Panc1 (cell line): Measurements from ENCODE around the gene MRPL39. TPM values are rescaled to one million over a fixed set of nuclear protein-coding genes. Genes with fewer than 3 reads are reported as not detected.

ENCODE experiments used
- ATAC-seq: fragments of 200-7000 bp; cut with Tn5 transposase; 2 replicates; pipeline ENCODE4 v1.9.1; 2020; ENCODE audit warnings: mild to moderate bottlenecking, moderate library complexity
- BruUV-seq: library from RNA; stranded (reverse); fragments of 400-500 nt; replicated peaks from 2 replicates; lab custom pipeline; 2021; lab: Mats Ljungman, UMichigan
- CTCF ChIA-PET: fragments of 300-600 bp; sonication (Branson Sonifier 250); formaldehyde crosslinking; loops from one replicate; lab custom pipeline; 2022; ENCODE audit warnings: antibody characterized with exemption; lab: Charles Lee
- POLR2A ChIA-PET: fragments of 300-600 bp; sonication (Branson Sonifier 250); formaldehyde crosslinking; loops from one replicate; lab custom pipeline; 2022; ENCODE audit warnings: antibody characterized with exemption; lab: Charles Lee
- DNase-seq: peaks from one replicate; pipeline ENCODE4 v3.0.0-alpha.2; 2010; ENCODE audit warnings: low read depth, low spot score
- H3K27ac ChIP-seq: 2 replicates; pipeline ENCODE4 v1.5.1; 2011; ENCODE audit warnings: mild to moderate bottlenecking, low read length, inconsistent platforms
- H3K27me3 ChIP-seq: fragments of 200-500 bp; sonication (Bioruptor generic); 2 replicates; pipeline ENCODE4 v1.6.0; 2014; ENCODE audit warnings: low read length, inconsistent platforms; ENCODE audit not compliant: control insufficient read depth, insufficient read depth
- H3K36me3 ChIP-seq: fragments of 200-500 bp; sonication (Bioruptor generic); 2 replicates; pipeline ENCODE4 v1.5.1; 2014; ENCODE audit warnings: inconsistent platforms, mild to moderate bottlenecking, low read length, moderate library complexity; ENCODE audit not compliant: control insufficient read depth, insufficient read depth
- H3K4me1 ChIP-seq: 2 replicates; pipeline ENCODE4 v1.5.1; 2011; ENCODE audit warnings: inconsistent platforms, mild to moderate bottlenecking, low read length, moderate library complexity; ENCODE audit not compliant: control insufficient read depth, insufficient read depth
- H3K4me3 ChIP-seq, 2 experiments: 2 replicates each; pipeline ENCODE4 v1.5.1; 2011 to 2012; ENCODE audit warnings: low read depth in 2 of 2, low read length in 2 of 2, mild to moderate bottlenecking in 2 of 2, inconsistent platforms in 1 of 2, moderate library complexity in 1 of 2
- H3K9me3 ChIP-seq: fragments of 200-500 bp; sonication (Bioruptor generic); 2 replicates; pipeline ENCODE4 v1.5.1; 2014; ENCODE audit warnings: low read depth, mild to moderate bottlenecking, inconsistent platforms, low read length, moderate library complexity; ENCODE audit not compliant: control insufficient read depth, insufficient read depth
- POLR2AphosphoS5 ChIP-seq: IDR thresholded peaks from 2 replicates; pipeline ENCODE4 v1.6.1; 2012; ENCODE audit warnings: mild to moderate bottlenecking, low read depth, low read length, moderate library complexity
- SIN3A ChIP-seq: IDR thresholded peaks from 2 replicates; pipeline ENCODE4 v1.6.1; 2012; ENCODE audit warnings: low read depth, mild to moderate bottlenecking, low read length, moderate library complexity, borderline replicate concordance; ENCODE audit not compliant: insufficient read depth
- TCF7L2 ChIP-seq: IDR thresholded peaks from 2 replicates; pipeline ENCODE4 v1.6.1; 2011; ENCODE audit warnings: mild to moderate bottlenecking, low read depth, low read length, inconsistent platforms
- in situ Hi-C: cut with HindIII; loops from 2 replicates; pipeline ENCODE4 v1.10.0; 2016; ENCODE audit warnings: low sequenced_read_pairs, low pct_unique_long_range_greater_than_20kb
- intact Hi-C: fragments of 100-400 bp; cut with micrococcal nuclease; formaldehyde crosslinking; loops from one replicate; pipeline ENCODE4 v1.10.0; 2022; ENCODE audit not compliant: unreplicated experiment
- total RNA-seq: library from RNA; stranded (reverse); gene quantifications from one replicate; pipeline ENCODE4 v1.2.1, GENCODE V29; 2021; ENCODE audit not compliant: unreplicated experiment
- TF ChIP-seq, protein P1 (sequence below): fragments of 450-650 bp; IDR thresholded peaks from 2 replicates; pipeline ENCODE4 v1.5.1; 2017; ENCODE audit warnings: mild to moderate bottlenecking
- TF ChIP-seq, protein P2 (sequence below), 2 experiments: IDR thresholded peaks; 2 replicates each; pipeline ENCODE4 v1.6.1; 2011 to 2012; ENCODE audit warnings: low read depth in 2 of 2, control low read depth in 1 of 2, low read length in 1 of 2, mild to moderate bottlenecking in 1 of 2, moderate library complexity in 1 of 2; ENCODE audit not compliant: insufficient read depth in 1 of 2

The MRPL39 gene
- total RNA-seq, 1 experiment from 2014 or later = 24.7 TPM

DNA sequence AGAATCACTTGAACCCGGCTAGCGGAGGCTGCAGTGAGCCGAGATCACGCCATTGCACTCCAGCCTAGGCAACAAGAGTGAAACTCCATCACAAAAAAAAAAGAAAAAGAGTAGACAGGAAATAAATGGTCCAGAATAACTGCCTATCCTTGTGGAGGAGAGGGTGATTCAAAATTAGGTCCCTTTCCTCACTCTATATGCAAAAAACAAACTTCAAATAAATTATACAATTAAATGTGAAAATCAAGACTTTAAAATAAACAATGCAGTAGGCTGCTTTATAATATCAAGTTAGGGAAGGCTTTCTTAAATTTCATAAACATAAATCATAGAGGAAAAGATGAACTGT is 26.4 kb downstream of the MRPL39 start:
- no peak overlapping the region for H3K27ac ChIP-seq
- BruUV-seq = no TSS peak
- in situ Hi-C loops = no loop called here
- ATAC-seq (no peak), DNase-seq (no peak)
- TF ChIP-seq, protein P1, sequence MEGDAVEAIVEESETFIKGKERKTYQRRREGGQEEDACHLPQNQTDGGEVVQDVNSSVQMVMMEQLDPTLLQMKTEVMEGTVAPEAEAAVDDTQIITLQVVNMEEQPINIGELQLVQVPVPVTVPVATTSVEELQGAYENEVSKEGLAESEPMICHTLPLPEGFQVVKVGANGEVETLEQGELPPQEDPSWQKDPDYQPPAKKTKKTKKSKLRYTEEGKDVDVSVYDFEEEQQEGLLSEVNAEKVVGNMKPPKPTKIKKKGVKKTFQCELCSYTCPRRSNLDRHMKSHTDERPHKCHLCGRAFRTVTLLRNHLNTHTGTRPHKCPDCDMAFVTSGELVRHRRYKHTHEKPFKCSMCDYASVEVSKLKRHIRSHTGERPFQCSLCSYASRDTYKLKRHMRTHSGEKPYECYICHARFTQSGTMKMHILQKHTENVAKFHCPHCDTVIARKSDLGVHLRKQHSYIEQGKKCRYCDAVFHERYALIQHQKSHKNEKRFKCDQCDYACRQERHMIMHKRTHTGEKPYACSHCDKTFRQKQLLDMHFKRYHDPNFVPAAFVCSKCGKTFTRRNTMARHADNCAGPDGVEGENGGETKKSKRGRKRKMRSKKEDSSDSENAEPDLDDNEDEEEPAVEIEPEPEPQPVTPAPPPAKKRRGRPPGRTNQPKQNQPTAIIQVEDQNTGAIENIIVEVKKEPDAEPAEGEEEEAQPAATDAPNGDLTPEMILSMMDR = no peak
- TF ChIP-seq POLR2AphosphoS5 (no peak), SIN3A (no peak), TCF7L2 (no peak)
- TF ChIP-seq, protein P2, sequence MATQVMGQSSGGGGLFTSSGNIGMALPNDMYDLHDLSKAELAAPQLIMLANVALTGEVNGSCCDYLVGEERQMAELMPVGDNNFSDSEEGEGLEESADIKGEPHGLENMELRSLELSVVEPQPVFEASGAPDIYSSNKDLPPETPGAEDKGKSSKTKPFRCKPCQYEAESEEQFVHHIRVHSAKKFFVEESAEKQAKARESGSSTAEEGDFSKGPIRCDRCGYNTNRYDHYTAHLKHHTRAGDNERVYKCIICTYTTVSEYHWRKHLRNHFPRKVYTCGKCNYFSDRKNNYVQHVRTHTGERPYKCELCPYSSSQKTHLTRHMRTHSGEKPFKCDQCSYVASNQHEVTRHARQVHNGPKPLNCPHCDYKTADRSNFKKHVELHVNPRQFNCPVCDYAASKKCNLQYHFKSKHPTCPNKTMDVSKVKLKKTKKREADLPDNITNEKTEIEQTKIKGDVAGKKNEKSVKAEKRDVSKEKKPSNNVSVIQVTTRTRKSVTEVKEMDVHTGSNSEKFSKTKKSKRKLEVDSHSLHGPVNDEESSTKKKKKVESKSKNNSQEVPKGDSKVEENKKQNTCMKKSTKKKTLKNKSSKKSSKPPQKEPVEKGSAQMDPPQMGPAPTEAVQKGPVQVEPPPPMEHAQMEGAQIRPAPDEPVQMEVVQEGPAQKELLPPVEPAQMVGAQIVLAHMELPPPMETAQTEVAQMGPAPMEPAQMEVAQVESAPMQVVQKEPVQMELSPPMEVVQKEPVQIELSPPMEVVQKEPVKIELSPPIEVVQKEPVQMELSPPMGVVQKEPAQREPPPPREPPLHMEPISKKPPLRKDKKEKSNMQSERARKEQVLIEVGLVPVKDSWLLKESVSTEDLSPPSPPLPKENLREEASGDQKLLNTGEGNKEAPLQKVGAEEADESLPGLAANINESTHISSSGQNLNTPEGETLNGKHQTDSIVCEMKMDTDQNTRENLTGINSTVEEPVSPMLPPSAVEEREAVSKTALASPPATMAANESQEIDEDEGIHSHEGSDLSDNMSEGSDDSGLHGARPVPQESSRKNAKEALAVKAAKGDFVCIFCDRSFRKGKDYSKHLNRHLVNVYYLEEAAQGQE (IDR thresholded peaks at IDR 0.05; ENCODE audit: insufficient read depth in 1 of 2, low read depth in 2 of 2, low read length in 1 of 2) = no peak
- H3K27me3 ChIP-seq = no peaks in the 10 kb centered on the region
- no peaks in the 10 kb centered on the region for H3K9me3 ChIP-seq
- H3K4me1 ChIP-seq = no peaks in the 10 kb centered on the region
- intact Hi-C loops = no loop called here
- ChIA-PET POLR2A (no interaction called here), CTCF (no interaction called here)
- H3K4me3 ChIP-seq = no peak overlapping the region
- H3K36me3 ChIP-seq = no peaks in the 10 kb centered on the region

DNA sequence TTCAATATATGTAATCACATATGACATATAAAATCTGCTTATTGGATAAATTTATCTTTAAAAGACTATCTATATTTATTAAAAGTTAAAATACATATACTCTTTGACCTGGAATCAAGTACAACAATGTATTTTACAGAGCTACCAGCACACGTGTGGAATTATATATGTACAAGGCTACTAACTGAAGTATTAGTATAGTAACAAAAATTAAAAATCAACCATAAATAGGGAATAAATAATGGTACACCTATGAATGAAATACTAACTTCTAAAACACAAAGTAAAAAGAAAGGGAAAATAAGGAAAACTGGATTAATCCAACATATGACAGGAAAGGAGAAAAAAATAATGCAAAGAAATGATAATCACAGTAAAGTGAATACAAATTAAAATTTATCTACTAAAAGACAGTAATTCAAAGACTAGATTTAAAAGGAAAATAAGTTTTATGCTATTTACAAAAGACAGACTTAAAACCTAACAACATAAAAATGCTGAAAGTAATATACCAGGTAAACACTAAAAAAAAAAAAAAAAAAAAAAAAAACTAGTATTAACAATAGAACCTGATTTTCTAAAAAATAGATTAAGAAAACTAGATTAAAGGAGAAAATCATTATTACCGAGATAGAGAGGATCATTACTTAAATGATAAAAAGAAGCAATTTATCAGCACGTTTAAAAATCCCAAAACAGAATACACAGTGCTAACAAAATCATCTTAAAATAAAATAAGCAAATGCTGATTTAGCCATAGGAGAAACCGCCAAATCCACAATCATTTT is 27.9 kb downstream of the MRPL39 start:
- no peak for DNase-seq
- in situ Hi-C loops = no loop called here
- Histone ChIP-seq H3K27me3 (no peaks in the 10 kb centered on the region), H3K9me3 (no peaks in the 10 kb centered on the region), H3K27ac (no peak overlapping the region), H3K4me3 (no peak overlapping the region), H3K4me1 (peaks cover 2% of the 10 kb centered on the region; the same call in 1 of the 2 replicates), H3K36me3 (no peaks in the 10 kb centered on the region)
- BruUV-seq = no TSS peak
- ATAC-seq = no peak
- POLR2A ChIA-PET = no interaction called here
- intact Hi-C loops = no loop called here
- TF ChIP-seq POLR2AphosphoS5 (no peak), TCF7L2 (no peak), SIN3A (no peak)
- TF ChIP-seq, protein P1 = no peak
- TF ChIP-seq, protein P2 (IDR thresholded peaks at IDR 0.05; ENCODE audit: insufficient read depth in 1 of 2, low read depth in 2 of 2, low read length in 1 of 2) = no peak
- CTCF ChIA-PET = no interaction called here
